ENCODE measurements around the gene MAPRE2. TPM values are rescaled to one million over a fixed set of nuclear protein-coding genes. Genes with fewer than 3 reads are reported as not detected.

The MAPRE2 gene
- total and polyA plus RNA-seq, 2 of the 13 experiments (the other 11 are each of a cell fraction or from before 2014, with no cell fraction given) = 34.5 to 67.9 TPM

- Histone ChIP-seq H3K9ac (ENCODE audit: insufficient read depth, low read depth, low read length) (no peak overlapping the region), H3K79me2 (ENCODE audit: insufficient read depth, low read length) (no peaks in the 10 kb centered on the region), H2AFZ (ENCODE audit: low read length) (no peak overlapping the region), H3K36me3 (replicated peaks in 1 of 2; ENCODE audit: control insufficient read depth in 1 of 2, insufficient read depth in 2 of 2, low read length in 2 of 2) (no peaks in the 10 kb centered on the region), H3K4me2 (ENCODE audit: low read depth, low read length) (no peak overlapping the region), H3K4me1 (ENCODE audit: insufficient read depth, low read length) (peaks cover 5% of the 10 kb centered on the region), H3K9me3 (ENCODE audit: low read length) (no peaks in the 10 kb centered on the region), H3K27me3 (ENCODE audit: control insufficient read depth in 1 of 2, insufficient read depth in 2 of 2, low read length in 2 of 2) (no peaks in the 10 kb centered on the region; a peak in 1 of 5 replicates), H3K4me3 (replicated peaks in 1 of 3; ENCODE audit: insufficient read depth in 1 of 3, low read depth in 2 of 3, low read length in 3 of 3) (no peak overlapping the region), H4K20me1 (ENCODE audit: insufficient read depth, low read length) (no peaks in the 10 kb centered on the region), H3K27ac (ENCODE audit: extremely low read length, insufficient read depth, low read length) (no peak overlapping the region)
- ATAC-seq = no peak
- no TSS peak for BruUV-seq (replicated peaks)
- no peak for FAIRE-seq
- TF ChIP-seq CEBPB (IDR thresholded peaks at IDR 0.05; ENCODE audit: borderline replicate concordance, low read depth, low read length) (no peak), HMGA1 (CRISPR knock-in tag; conservative IDR thresholded peaks at IDR 0.05) (no peak), ZNF878 (CRISPR knock-in tag; IDR thresholded peaks at IDR 0.05) (no peak)
- 93% methylated on average over 2 of the region's 2 CpGs for WGBS (ENCODE audit: low lambda C conversion rate)
- intact Hi-C loops (cut with micrococcal nuclease; ENCODE audit: unreplicated experiment) = no loop called here
- ChIA-PET POLR2A (no interaction called here), CTCF (ENCODE audit: low intra/inter-chr PET ratio, low total read pairs) (no interaction called here)
- in situ Hi-C loops (cut with HindIII; ENCODE audit: extremely low pct_ligation_motif_present, low pct_unique_long_range_greater_than_20kb) = loop anchor here (25.0 kb wide), 1 partner anchor 117 kb away; no protein-coding TSS in a partner anchor
- DNase-seq (ENCODE audit: low spot score) = no peak
Observed at GRCh38 chr18:35019933-35020332, 21.3 kb upstream of the MAPRE2 start.

GRCh38 chr18:35022426-35023001 is 18.7 kb upstream of the MAPRE2 start:
- Histone ChIP-seq H2AFZ (ENCODE audit: low read length) (no peak overlapping the region), H3K4me1 (ENCODE audit: insufficient read depth, low read length) (peaks cover 19% of the 10 kb centered on the region), H3K4me2 (ENCODE audit: low read depth, low read length) (no peak overlapping the region), H3K9me3 (ENCODE audit: low read length) (no peaks in the 10 kb centered on the region), H3K27ac (ENCODE audit: extremely low read length, insufficient read depth, low read length) (no peak overlapping the region), H3K9ac (ENCODE audit: insufficient read depth, low read depth, low read length) (no peak overlapping the region), H4K20me1 (ENCODE audit: insufficient read depth, low read length) (no peaks in the 10 kb centered on the region), H3K27me3 (ENCODE audit: control insufficient read depth in 1 of 2, insufficient read depth in 2 of 2, low read length in 2 of 2) (no peaks in the 10 kb centered on the region; a peak in 1 of 5 replicates), H3K79me2 (ENCODE audit: insufficient read depth, low read length) (no peaks in the 10 kb centered on the region), H3K36me3 (replicated peaks in 1 of 2; ENCODE audit: control insufficient read depth in 1 of 2, insufficient read depth in 2 of 2, low read length in 2 of 2) (no peaks in the 10 kb centered on the region), H3K4me3 (replicated peaks in 1 of 3; ENCODE audit: insufficient read depth in 1 of 3, low read depth in 2 of 3, low read length in 3 of 3) (no peak overlapping the region)
- ATAC-seq (no peak), DNase-seq (ENCODE audit: low spot score) (no peak), FAIRE-seq (no peak)
- in situ Hi-C loops (cut with HindIII; ENCODE audit: extremely low pct_ligation_motif_present, low pct_unique_long_range_greater_than_20kb) (loop anchor here (25.0 kb wide), 1 partner anchor 115 kb away; no protein-coding TSS in a partner anchor), intact Hi-C loops (cut with micrococcal nuclease; ENCODE audit: unreplicated experiment) (no loop called here)
- ChIA-PET CTCF (ENCODE audit: low intra/inter-chr PET ratio, low total read pairs) (no interaction called here), POLR2A (no interaction called here)
- BruUV-seq (replicated peaks) = no TSS peak
- no peak for TF ChIP-seq ZKSCAN8 (CRISPR knock-in tag; IDR thresholded peaks at IDR 0.05; ENCODE audit: borderline replicate concordance)
- WGBS (ENCODE audit: low lambda C conversion rate) = 96% methylated on average over 1 of the region's 1 CpG

Measured in HepG2 (cell line).